ENCODE results near the gene MINAR2. TPM values are rescaled to one million over a fixed set of nuclear protein-coding genes. Genes with fewer than 3 reads are reported as not detected.

MINAR2 gene, protein sequence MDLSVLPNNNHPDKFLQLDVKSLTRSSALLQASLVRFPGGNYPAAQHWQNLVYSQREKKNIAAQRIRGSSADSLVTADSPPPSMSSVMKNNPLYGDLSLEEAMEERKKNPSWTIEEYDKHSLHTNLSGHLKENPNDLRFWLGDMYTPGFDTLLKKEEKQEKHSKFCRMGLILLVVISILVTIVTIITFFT
- not detected for total RNA-seq

DNA sequence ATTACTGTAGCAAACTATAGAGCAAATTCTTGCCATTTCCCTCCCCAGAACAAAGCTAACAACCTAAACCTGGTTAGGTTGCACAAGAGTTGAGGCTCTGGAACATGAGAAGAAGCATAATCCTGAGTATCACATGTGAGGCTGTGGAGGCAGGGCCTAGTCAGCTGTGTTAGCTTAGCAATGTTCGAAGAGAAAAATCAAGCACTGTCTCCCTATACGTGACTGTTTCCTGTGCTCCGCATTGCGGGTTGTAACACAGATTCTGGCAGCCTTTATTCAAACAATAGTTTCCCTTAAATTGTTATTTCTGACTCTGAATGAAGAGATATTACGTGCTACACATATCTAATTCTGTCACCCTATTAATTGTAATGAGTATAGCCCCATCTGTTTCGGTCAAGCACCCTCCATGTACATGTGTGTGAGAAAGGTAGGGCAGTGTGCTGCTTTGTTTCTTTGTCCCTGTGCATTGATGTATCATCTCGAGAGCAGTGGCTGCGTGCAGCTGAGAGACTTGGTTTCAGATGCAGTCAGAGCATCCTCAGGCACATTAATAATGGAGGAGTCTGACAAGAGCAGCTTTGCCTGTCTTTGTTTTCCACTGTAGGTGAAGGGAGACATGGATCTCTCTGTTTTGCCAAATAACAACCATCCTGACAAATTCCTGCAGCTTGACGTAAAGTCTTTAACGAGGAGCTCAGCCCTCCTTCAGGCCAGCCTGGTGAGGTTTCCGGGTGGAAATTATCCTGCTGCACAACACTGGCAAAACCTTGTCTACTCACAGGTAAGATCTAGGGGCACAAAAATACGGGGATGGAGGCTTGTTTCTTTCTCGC lies at the start of gene MINAR2:
Gene MINAR2 (plus strand): TSS at position 523 of the 836 bp plus-strand sequence. CDS start 97 bp downstream, at position 620.
- ATAC-seq (replicated peaks in 1 of 2) (peak in 1 of 2 donors; percentile 23), DNase-seq (no peak)
- H3K4me1 Mint-ChIP-seq (ENCODE audit: low read depth), result no peaks in the 10 kb centered on the region
- H3K9me3 Mint-ChIP-seq, result no peaks in the 10 kb centered on the region
- no peak within 1 kb of the TSS for H3K27ac Mint-ChIP-seq
- no peaks in the 10 kb centered on the region for H3K27me3 Mint-ChIP-seq (ENCODE audit: low read depth)
- no peaks in the 10 kb centered on the region for H3K36me3 Mint-ChIP-seq (ENCODE audit: insufficient read depth in 2 of 2)
- no peak within 1 kb of the TSS for H3K4me3 Mint-ChIP-seq

DNA sequence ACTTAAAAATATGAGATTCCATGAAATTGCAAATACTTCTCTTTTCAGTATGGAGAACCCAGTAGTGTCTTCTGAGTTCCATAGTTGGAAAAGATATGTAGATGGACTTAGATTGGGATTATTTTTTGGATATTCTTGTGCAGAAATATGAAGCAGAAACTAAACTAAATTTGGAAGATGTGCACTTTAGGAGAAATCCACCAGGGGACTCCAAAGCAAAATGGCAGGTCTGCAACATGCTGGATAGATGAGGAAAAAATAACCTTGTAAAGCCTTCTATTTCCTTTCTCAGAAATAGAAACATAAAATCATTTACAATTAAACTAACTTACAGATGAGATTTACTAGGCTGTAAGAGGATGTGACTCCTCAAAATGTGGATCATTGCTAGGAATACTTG lies 49.2 kb upstream of the MINAR2 start:
- Mint-ChIP-seq H3K27me3 (ENCODE audit: low read depth) (no peaks in the 10 kb centered on the region), H3K27ac (no peak overlapping the region), H3K4me3 (no peak overlapping the region), H3K9me3 (peaks cover 0 to 2% of the 10 kb centered on the region in 2 donors), H3K4me1 (ENCODE audit: low read depth) (no peaks in the 10 kb centered on the region), H3K36me3 (ENCODE audit: insufficient read depth in 2 of 2) (no peaks in the 10 kb centered on the region)
- ATAC-seq (replicated peaks in 1 of 2) (no peak), DNase-seq (no peak)

DNA sequence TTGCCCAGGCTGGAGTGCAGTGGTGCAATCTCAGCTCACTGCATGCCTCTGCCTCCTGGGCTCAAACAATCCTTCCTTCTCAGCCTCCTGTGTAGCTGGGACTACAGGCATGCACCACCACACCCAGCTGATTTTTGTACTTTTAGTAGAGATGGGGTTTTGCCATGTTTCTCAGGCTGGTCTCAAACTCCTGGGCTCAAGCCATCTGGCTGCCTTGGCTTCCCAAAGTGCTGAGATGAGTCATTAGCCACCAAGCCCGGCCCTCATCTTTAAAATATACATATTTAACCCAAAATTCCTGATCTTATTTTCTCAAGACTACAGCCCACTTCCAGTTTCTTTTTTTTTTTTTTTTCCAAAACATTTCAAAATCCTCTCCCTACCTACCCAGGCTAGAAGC lies 31.7 kb upstream of the MINAR2 start:
- DNase-seq (no peak), ATAC-seq (replicated peaks in 1 of 2) (no peak)
- Mint-ChIP-seq H3K36me3 (ENCODE audit: insufficient read depth in 2 of 2) (no peaks in the 10 kb centered on the region), H3K9me3 (no peaks in the 10 kb centered on the region), H3K4me1 (ENCODE audit: low read depth) (no peaks in the 10 kb centered on the region), H3K4me3 (no peak overlapping the region), H3K27ac (no peak overlapping the region), H3K27me3 (ENCODE audit: low read depth) (no peaks in the 10 kb centered on the region)

DNA sequence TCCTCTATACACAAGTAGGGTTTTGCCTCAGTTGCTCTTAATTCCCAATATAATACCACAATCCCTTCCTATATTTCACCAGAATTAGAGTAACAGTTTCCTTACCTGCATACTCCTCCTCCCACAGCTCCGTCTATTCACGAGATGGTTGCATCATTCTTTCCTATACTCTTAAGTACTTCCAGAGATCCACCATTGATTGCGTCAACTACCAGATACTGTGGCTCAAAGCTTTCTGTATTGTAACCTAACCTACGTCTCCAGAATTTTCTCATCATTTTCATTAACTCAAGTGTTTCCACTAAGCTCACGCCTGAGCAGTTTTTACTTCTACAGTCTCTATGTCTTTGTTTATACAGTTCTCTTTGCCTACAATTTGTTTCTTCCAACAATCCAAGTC lies 31.2 kb upstream of the MINAR2 start:
- no peak for ATAC-seq (replicated peaks in 1 of 2)
- H3K36me3 Mint-ChIP-seq (ENCODE audit: insufficient read depth in 2 of 2), result no peaks in the 10 kb centered on the region
- no peaks in the 10 kb centered on the region for H3K27me3 Mint-ChIP-seq (ENCODE audit: low read depth)
- DNase-seq, result no peak
- no peaks in the 10 kb centered on the region for H3K4me1 Mint-ChIP-seq (ENCODE audit: low read depth)
- H3K27ac Mint-ChIP-seq, result no peak overlapping the region
- no peaks in the 10 kb centered on the region for H3K9me3 Mint-ChIP-seq
- no peak overlapping the region for H3K4me3 Mint-ChIP-seq

DNA sequence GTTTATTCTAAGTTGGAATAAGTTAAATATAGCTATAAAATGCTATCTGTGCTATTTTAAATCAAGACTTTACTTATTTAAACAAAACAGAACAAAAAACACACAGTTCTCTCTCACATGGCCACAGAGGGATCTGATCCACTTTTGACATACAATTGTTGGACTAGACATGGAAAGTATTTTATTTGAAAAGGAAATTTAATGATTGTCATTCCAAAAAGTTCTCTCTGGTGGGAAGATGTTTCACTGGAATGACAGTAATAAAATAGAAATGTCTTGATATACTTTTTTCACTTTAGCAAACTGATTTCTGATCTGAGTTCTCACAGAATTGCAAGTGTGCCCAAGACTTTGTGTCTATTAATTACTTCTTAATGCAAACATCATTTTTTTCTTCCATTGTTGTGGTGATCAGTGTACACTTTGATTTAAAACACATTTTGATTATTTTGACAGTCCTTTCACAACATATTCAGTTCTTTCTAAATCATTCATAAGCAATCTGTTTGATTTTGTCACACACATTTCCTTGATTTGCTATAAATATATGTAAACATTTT lies 30.1 kb upstream of the MINAR2 start:
- no peak for DNase-seq
- no peaks in the 10 kb centered on the region for H3K36me3 Mint-ChIP-seq (ENCODE audit: insufficient read depth in 2 of 2)
- no peaks in the 10 kb centered on the region for H3K9me3 Mint-ChIP-seq
- ATAC-seq (replicated peaks in 1 of 2), result no peak
- no peak overlapping the region for H3K4me3 Mint-ChIP-seq
- no peaks in the 10 kb centered on the region for H3K27me3 Mint-ChIP-seq (ENCODE audit: low read depth)
- no peaks in the 10 kb centered on the region for H3K4me1 Mint-ChIP-seq (ENCODE audit: low read depth)
- H3K27ac Mint-ChIP-seq, result no peak overlapping the region

DNA sequence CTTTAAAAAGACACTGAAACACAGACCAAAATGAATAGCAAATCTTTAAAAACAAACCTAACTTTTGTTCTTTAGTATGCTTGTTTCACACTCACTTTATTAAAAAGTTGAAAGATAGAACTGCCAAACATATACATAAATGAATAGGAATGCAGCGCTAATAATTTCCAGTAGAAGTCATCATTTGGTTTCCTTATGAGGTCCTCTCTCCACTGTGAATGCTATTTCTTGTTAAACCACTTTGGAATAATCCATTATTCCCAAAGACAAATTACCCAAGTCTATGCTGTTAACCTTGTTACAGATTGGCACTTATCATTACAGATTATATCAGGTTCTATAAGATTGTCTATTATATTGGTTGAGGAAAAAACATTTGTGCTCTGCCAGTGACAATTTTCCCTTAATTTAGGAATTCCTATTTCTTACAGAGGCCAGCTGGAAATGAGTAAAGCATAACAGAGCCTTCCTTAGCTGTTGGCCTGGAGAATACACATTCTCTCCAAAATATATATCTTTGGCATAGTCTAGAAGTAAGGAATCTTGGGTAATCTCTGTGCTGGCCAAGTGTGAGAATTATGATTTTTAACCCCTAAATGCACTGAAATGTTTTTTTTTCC lies 29.3 kb upstream of the MINAR2 start:
- Mint-ChIP-seq H3K27ac (no peak overlapping the region), H3K4me3 (no peak overlapping the region), H3K36me3 (ENCODE audit: insufficient read depth in 2 of 2) (no peaks in the 10 kb centered on the region), H3K27me3 (ENCODE audit: low read depth) (no peaks in the 10 kb centered on the region), H3K4me1 (ENCODE audit: low read depth) (no peaks in the 10 kb centered on the region), H3K9me3 (no peaks in the 10 kb centered on the region)
- no peak for ATAC-seq (replicated peaks in 1 of 2)
- DNase-seq, result no peak

DNA sequence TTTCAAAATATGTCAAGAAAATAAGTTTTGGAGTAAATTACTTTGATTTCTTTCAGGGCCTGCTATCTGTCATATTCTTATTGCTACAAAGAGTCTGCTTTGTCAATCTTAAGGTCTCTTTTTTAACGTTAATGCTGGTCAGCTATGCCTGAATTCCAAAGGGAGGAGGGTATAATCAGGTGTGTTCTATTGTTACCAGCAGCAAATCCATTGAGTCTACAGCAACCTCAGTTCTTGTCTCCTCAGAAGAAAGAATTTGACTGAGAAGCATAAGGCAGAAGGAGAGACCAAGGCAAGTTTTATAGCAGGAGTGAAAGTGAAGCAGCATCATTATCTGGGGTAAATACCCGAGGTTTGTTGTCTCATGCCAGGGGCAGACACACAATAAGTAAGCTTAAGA lies 23.7 kb upstream of the MINAR2 start:
- no peak overlapping the region for H3K27ac Mint-ChIP-seq
- no peak for DNase-seq
- H3K9me3 Mint-ChIP-seq, result no peaks in the 10 kb centered on the region
- H3K4me3 Mint-ChIP-seq, result no peak overlapping the region
- ATAC-seq (replicated peaks in 1 of 2), result no peak
- H3K27me3 Mint-ChIP-seq (ENCODE audit: low read depth), result no peaks in the 10 kb centered on the region
- no peaks in the 10 kb centered on the region for H3K36me3 Mint-ChIP-seq (ENCODE audit: insufficient read depth in 2 of 2)
- no peaks in the 10 kb centered on the region for H3K4me1 Mint-ChIP-seq (ENCODE audit: low read depth)

DNA sequence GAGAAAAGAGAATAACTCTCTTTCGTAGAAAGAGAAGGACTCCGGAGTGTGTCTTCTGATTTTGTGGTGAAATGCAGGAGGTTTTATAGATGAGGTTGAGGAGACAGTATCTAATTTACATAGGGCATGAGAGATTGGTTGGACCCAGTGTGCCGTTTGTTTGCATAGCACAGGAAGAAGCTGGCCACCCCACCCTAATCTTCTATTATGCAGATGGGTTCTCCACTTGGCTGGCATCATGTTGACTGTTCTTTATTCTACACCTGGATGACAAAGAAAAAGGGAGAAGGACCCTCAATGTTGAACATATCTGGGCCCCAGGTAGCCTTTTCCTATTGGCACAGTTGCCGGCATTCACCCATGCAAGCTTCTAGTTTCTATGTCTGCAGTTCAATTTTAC lies 23.2 kb upstream of the MINAR2 start:
- no peak for DNase-seq
- H3K4me3 Mint-ChIP-seq, result no peak overlapping the region
- no peak overlapping the region for H3K27ac Mint-ChIP-seq
- no peaks in the 10 kb centered on the region for H3K36me3 Mint-ChIP-seq (ENCODE audit: insufficient read depth in 2 of 2)
- no peaks in the 10 kb centered on the region for H3K4me1 Mint-ChIP-seq (ENCODE audit: low read depth)
- H3K27me3 Mint-ChIP-seq (ENCODE audit: low read depth), result no peaks in the 10 kb centered on the region
- no peaks in the 10 kb centered on the region for H3K9me3 Mint-ChIP-seq
- no peak for ATAC-seq (replicated peaks in 1 of 2)

DNA sequence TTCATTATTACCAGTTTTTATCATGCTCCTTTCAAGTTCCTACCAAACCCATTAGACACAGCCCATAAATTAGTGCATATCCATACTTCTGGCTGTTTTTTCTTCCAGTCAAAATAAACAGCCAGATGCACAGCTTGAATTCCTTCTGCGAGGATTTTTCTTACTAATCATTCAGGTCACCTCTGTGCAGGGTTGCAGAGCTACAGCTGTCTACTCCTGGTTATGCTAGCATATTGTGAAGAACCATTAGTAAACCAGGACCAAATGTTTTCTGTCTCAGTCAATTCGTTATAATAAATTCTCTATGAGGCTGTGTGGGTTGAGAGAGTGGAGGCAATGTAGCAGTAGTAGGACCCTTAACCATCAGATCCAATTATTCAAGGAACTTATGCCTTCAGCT lies 8.1 kb upstream of the MINAR2 start:
- Mint-ChIP-seq H3K4me1 (ENCODE audit: low read depth) (no peaks in the 10 kb centered on the region), H3K4me3 (no peak overlapping the region), H3K27me3 (ENCODE audit: low read depth) (no peaks in the 10 kb centered on the region), H3K27ac (no peak overlapping the region), H3K36me3 (ENCODE audit: insufficient read depth in 2 of 2) (no peaks in the 10 kb centered on the region), H3K9me3 (no peaks in the 10 kb centered on the region)
- ATAC-seq (replicated peaks in 1 of 2) (no peak), DNase-seq (no peak)

DNA sequence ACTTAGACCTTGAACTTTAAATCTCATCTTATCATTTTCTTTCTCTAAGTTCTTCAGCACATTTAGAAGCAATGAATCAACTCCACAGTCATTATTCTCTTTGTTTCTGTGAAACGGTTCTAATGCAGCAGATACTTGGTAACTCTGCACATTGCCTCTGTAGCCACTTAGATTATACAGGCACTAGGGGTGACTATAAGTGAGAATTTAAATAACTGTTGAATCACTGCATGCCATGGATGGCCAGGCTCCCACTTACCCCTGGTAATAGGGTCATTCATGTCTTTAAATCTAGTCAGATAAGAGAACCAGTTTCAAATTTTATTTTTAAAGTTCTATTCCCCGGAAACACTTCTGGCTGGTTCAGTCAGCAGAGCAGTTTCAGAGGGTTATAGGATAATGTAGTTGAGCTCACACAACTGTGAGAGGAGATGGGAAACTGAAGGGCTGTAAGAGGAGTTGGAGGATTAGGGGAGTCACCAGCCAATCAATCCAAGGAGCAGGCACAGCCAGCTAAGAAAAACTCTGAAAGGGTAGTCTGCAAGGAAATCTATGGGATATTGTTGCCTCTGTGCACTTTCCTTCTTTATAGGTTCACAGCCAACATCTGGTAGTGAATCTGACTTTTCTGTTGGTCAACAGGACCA lies 4.2 kb upstream of the MINAR2 start:
- no peaks in the 10 kb centered on the region for H3K27me3 Mint-ChIP-seq (ENCODE audit: low read depth)
- DNase-seq (no peak), ATAC-seq (replicated peaks in 1 of 2) (no peak)
- H3K4me3 Mint-ChIP-seq, result no peak overlapping the region
- no peak overlapping the region for H3K27ac Mint-ChIP-seq
- H3K4me1 Mint-ChIP-seq (ENCODE audit: low read depth), result no peaks in the 10 kb centered on the region
- H3K36me3 Mint-ChIP-seq (ENCODE audit: insufficient read depth in 2 of 2), result no peaks in the 10 kb centered on the region
- no peaks in the 10 kb centered on the region for H3K9me3 Mint-ChIP-seq

DNA sequence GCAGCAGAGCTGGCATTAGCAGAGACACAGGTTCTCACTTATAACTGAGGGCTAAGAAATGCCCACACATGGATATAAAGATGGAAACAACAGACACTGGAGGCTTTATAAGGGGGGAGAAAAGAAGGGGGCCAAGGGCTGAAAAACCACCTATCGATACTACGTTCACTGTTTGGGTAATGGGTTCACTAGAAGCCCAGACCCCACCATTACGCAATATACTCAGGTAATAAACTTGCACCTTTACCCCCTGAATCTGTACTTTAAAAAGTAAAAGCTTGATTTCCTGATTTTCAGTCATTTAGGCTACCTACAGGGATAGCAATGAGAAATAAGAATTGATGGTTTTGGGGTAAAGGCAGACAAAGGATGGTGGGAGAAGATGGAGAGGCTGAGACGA lies 1.9 kb upstream of the MINAR2 start:
- Mint-ChIP-seq H3K36me3 (ENCODE audit: insufficient read depth in 2 of 2) (no peaks in the 10 kb centered on the region), H3K27ac (no peak overlapping the region), H3K27me3 (ENCODE audit: low read depth) (no peaks in the 10 kb centered on the region), H3K4me3 (no peak overlapping the region), H3K4me1 (ENCODE audit: low read depth) (no peaks in the 10 kb centered on the region), H3K9me3 (no peaks in the 10 kb centered on the region)
- no peak for ATAC-seq (replicated peaks in 1 of 2)
- DNase-seq, result no peak

DNA sequence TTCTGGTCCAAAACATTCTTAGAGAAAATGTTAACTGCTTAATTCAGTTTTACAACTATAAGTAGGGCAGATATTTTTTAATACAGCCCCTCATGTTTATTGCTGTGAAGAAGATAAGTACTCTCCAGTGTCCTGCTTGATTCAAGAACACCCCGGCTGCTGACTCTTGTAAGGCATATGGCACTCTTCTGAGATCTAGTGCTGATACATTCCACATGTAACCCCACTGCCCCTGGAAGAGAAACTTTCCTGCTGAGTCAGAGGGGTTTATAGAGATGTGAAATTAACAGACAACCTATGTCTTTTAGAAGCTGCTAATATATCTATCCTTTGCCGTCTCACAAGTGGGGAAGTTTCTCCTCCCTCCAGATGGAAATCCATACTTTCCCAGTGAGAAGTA lies 1.0 kb upstream of the MINAR2 start:
- no peak for ATAC-seq (replicated peaks in 1 of 2)

More for the DNA sequence above, 1.0 kb upstream of the MINAR2 start:
- H3K27ac Mint-ChIP-seq, result no peak overlapping the region
- H3K36me3 Mint-ChIP-seq (ENCODE audit: insufficient read depth in 2 of 2), result no peaks in the 10 kb centered on the region
- H3K9me3 Mint-ChIP-seq, result no peaks in the 10 kb centered on the region
- no peak overlapping the region for H3K4me3 Mint-ChIP-seq
- no peaks in the 10 kb centered on the region for H3K4me1 Mint-ChIP-seq (ENCODE audit: low read depth)
- H3K27me3 Mint-ChIP-seq (ENCODE audit: low read depth), result no peaks in the 10 kb centered on the region
- no peak for DNase-seq

Measured in activated T-cell treated with anti-CD3 and anti-CD28 coated beads, Interleukin-2, amount 50 U/mL, for 72 hours (primary cell).